ENCODE measurements around the gene CAMSAP1.

DNA sequence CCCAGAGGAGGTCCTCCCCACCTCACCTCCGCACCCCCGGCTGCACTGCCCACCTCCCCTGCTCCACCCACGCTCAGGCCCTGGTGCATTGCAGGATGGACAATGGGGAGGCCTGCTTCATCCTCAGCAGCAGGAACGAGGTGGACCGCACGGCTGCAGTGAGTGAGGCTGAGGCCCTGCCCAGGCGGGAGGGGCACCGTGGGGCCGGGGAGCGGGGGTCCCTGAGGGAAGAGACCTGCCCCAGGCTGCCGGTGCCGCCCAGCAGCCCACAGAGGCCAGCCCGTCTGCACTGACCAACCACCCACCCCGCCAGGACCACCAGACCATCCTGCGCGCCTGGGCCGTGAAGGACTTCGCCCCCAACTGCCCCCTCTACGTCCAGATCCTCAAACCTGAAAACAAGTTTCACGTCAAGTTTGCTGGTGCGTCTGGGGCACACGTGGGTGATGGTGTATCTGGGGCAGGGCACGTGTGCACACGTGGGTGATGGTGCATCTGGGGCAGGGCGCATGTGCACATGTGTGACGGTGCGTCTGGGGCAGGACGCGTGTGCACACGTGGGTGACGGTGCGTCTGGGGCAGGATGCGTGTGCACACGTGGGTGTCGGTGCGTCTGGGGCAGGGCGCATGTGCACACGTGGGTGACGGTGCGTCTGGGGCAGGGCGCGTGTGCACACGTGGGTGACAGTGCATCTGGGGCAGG, 138.7 kb downstream of the CAMSAP1 start:
- TF ChIP-seq, protein P1, sequence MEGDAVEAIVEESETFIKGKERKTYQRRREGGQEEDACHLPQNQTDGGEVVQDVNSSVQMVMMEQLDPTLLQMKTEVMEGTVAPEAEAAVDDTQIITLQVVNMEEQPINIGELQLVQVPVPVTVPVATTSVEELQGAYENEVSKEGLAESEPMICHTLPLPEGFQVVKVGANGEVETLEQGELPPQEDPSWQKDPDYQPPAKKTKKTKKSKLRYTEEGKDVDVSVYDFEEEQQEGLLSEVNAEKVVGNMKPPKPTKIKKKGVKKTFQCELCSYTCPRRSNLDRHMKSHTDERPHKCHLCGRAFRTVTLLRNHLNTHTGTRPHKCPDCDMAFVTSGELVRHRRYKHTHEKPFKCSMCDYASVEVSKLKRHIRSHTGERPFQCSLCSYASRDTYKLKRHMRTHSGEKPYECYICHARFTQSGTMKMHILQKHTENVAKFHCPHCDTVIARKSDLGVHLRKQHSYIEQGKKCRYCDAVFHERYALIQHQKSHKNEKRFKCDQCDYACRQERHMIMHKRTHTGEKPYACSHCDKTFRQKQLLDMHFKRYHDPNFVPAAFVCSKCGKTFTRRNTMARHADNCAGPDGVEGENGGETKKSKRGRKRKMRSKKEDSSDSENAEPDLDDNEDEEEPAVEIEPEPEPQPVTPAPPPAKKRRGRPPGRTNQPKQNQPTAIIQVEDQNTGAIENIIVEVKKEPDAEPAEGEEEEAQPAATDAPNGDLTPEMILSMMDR (conservative IDR thresholded peaks at IDR 0.05; ENCODE audit: low read length), result no peak
- TF ChIP-seq EZH2phosphoT487 (IDR thresholded peaks at IDR 0.05; ENCODE audit: borderline replicate concordance, low read depth, low read length), result no peak

Measured in OCI-LY7 (cell line).